HepG2 (cell line): ENCODE measurements around the gene PML. TPM values are rescaled to one million over a fixed set of nuclear protein-coding genes. Genes with fewer than 3 reads are reported as not detected.

Source experiments
- ATAC-seq: fragments of 200-7000 bp; cut with Tn5 transposase; 3 replicates; pipeline ENCODE4 v1.9.1; 2020; ENCODE audit warnings: mild to moderate bottlenecking, moderate library complexity
- BruUV-seq: library from RNA; stranded (reverse); fragments of 400-500 nt; replicated peaks from 2 replicates; lab custom pipeline; 2021; lab: Mats Ljungman, UMichigan
- CTCF ChIA-PET: fragments of 300-600 bp; formaldehyde crosslinking; extraction: SDS; loops from one replicate; lab custom pipeline; 2021; ENCODE audit warnings: low total read pairs, inconsistent platforms, low intra/inter-chr PET ratio; lab: Yijun Ruan, JAX
- POLR2A ChIA-PET: fragments of 350-600 bp; sonication (Branson Sonifier 250); formaldehyde crosslinking; loops from one replicate; lab custom pipeline; 2020; ENCODE audit warnings: antibody characterized with exemption, inconsistent platforms; lab: Yijun Ruan, JAX
- DNase-seq: peaks from one replicate; pipeline ENCODE4 v3.0.0-alpha.2; 2015; ENCODE audit warnings: low spot score
- FAIRE-seq: peaks from 3 replicates; lab custom pipeline; 2011; peaks lifted over from hg19 to GRCh38; lab: Jason Lieb, UNC
- H2AFZ ChIP-seq: one replicate; pipeline ENCODE4 v1.6.1; 2011; ENCODE audit warnings: low read length, inconsistent platforms
- H3K27ac ChIP-seq: fragments of 300-600 bp; 3 replicates; pipeline ENCODE4 v1.8.0; 2011; ENCODE audit warnings: mixed run types, mild to moderate bottlenecking, mixed read lengths, low read length, inconsistent platforms; ENCODE audit not compliant: insufficient read depth; ENCODE audit errors: extremely low read length
- H3K27me3 ChIP-seq, 2 experiments: fragments of 200-600 bp in 1 of 2; 2 replicates in 1 of 2; 3 replicates in 1 of 2; pipeline versions ENCODE4 v1.6.0 to v1.8.0; 2011; ENCODE audit warnings: low read length in 2 of 2, mild to moderate bottlenecking in 2 of 2, moderate library complexity in 2 of 2, inconsistent platforms in 1 of 2; ENCODE audit not compliant: insufficient read depth in 2 of 2, control insufficient read depth in 1 of 2
- H3K36me3 ChIP-seq, 2 experiments: fragments of 200-600 bp in 1 of 2; replicated peaks in 1 of 2; 2 replicates in 1 of 2; 3 replicates in 1 of 2; pipeline versions ENCODE4 v1.5.1 to v1.8.0; 2011; ENCODE audit warnings: low read length in 2 of 2, inconsistent platforms in 1 of 2; ENCODE audit not compliant: insufficient read depth in 2 of 2, control insufficient read depth in 1 of 2
- H3K4me1 ChIP-seq: 2 replicates; pipeline ENCODE4 v1.5.1; 2012; ENCODE audit warnings: low read length, inconsistent platforms; ENCODE audit not compliant: insufficient read depth
- H3K4me2 ChIP-seq: 2 replicates; pipeline ENCODE4 v1.6.0; 2011; ENCODE audit warnings: low read depth, low read length, inconsistent platforms
- H3K4me3 ChIP-seq, 3 experiments: fragments of 200-600 bp in 1 of 3; sonication (generic), shearing (Covaris generic) in 1 of 3; replicated peaks in 1 of 3; 2 replicates each; pipeline ENCODE4 v1.5.1; 2011 to 2016; ENCODE audit warnings: low read length in 3 of 3, inconsistent platforms in 2 of 3, low read depth in 2 of 3, mild to moderate bottlenecking in 2 of 3, control low read depth in 1 of 3, mixed read lengths in 1 of 3; ENCODE audit not compliant: insufficient read depth in 1 of 3
- H3K79me2 ChIP-seq: one replicate; pipeline ENCODE4 v1.6.1; 2011; ENCODE audit warnings: low read length, inconsistent platforms; ENCODE audit not compliant: insufficient read depth
- H3K9ac ChIP-seq: 2 replicates; pipeline ENCODE4 v1.6.0; 2011; ENCODE audit warnings: mild to moderate bottlenecking, low read depth, low read length, inconsistent platforms; ENCODE audit not compliant: insufficient read depth
- H3K9me3 ChIP-seq: 2 replicates; pipeline ENCODE4 v1.5.1; 2012; ENCODE audit warnings: mild to moderate bottlenecking, low read length
- H4K20me1 ChIP-seq: 2 replicates; pipeline ENCODE4 v1.6.0; 2011; ENCODE audit warnings: inconsistent platforms, mild to moderate bottlenecking, low read length, moderate library complexity; ENCODE audit not compliant: insufficient read depth
- ZNF10 ChIP-seq: sonication (generic); formaldehyde crosslinking; IDR thresholded peaks from 2 replicates; pipeline ENCODE4 v1.4.0; 2020; ENCODE audit warnings: mild to moderate bottlenecking, low read depth, missing genetic modification reagents, borderline replicate concordance
- WGBS: methylation state at CpG from one replicate; pipeline ENCODE4 v1.1.6; 2017; ENCODE audit warnings: low lambda C conversion rate; 5-methylcytosine and 5-hydroxymethylcytosine counted together
- in situ Hi-C: cut with HindIII; loops from 2 replicates; pipeline ENCODE4 v1.10.0; 2017; ENCODE audit warnings: low pct_unique_long_range_greater_than_20kb; ENCODE audit not compliant: extremely low pct_ligation_motif_present
- intact Hi-C: fragments of 100-400 bp; cut with micrococcal nuclease; formaldehyde crosslinking; loops from one replicate; pipeline ENCODE4 v1.10.0; 2022; ENCODE audit not compliant: unreplicated experiment
- polyA plus RNA-seq, 8 experiments: library from polyadenylated mRNA; depleted of rRNA in 3 of 8; stranded (reverse) in 7 of 8; unstranded in 1 of 8; fragments of >200 nt; fragmentation: Illumina TruSeq in 4 of 8; extraction: Trizol in 4 of 8; gene quantifications; 2 replicates each; pipeline versions ENCODE4 v1.2.1 to v1.2.3, GENCODE V29; 2011 to 2016; ENCODE audit warnings: low read depth in 4 of 8, missing spikeins in 1 of 8, mixed read lengths in 1 of 8; ENCODE audit not compliant: insufficient read depth in 1 of 8
- total RNA-seq, 5 experiments: library from RNA; depleted of rRNA; stranded (reverse); fragments of >200 nt; fragmentation: Illumina TruSeq; extraction: Trizol; gene quantifications; 2 replicates each; pipeline ENCODE4 v1.2.3, GENCODE V29; 2016; ENCODE audit warnings: low read depth in 1 of 5
- TF ChIP-seq, protein P1 (sequence below): fragments of 450-650 bp; IDR thresholded peaks from 2 replicates; pipeline ENCODE4 v1.6.1; 2016
- TF ChIP-seq, protein P2 (sequence below), 2 experiments: sonication (generic) in 1 of 2; formaldehyde crosslinking in 1 of 2; IDR thresholded peaks; 2 replicates each; pipeline versions ENCODE4 v1.4.0 to v1.6.1; 2016 to 2020; ENCODE audit warnings: borderline replicate concordance in 1 of 2, low read depth in 1 of 2, mild to moderate bottlenecking in 1 of 2, missing genetic modification reagents in 1 of 2

PML gene
- total and polyA plus RNA-seq, 2 of the 13 experiments (the other 11 are each of a cell fraction or from before 2014, with no cell fraction given) = 2.9 to 3.9 TPM

DNA sequence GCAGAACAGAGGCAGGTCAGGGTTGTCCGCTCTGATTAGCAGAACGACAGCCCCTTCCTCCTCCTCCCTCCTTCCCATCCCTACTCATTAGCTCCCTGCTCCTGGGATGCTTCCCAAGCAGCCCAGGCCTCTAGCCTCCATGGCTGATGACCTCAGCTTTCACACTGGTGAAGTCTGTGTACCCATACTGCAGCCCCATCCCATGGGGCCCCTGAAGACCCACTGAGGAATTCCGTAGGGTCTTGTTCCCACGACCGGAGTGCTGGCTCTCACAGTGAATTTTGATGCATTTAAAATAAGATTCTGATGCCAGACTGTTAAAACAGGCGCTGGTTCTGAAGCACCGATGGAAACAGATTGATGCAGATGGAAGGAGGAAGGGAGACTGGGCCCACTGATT is 51.8 kb downstream of the PML start:
- ATAC-seq = no peak
- no peaks in the 10 kb centered on the region for H3K4me1 ChIP-seq
- no peak for DNase-seq
- no peaks in the 10 kb centered on the region for H3K79me2 ChIP-seq
- 21% methylated on average over 7 of the region's 7 CpGs for WGBS
- H3K9ac ChIP-seq = no peak overlapping the region
- CTCF ChIA-PET = no interaction called here
- H3K9me3 ChIP-seq = no peaks in the 10 kb centered on the region
- intact Hi-C loops (no loop called here), in situ Hi-C loops (no loop called here)
- FAIRE-seq = no peak
- POLR2A ChIA-PET = no interaction called here
- H4K20me1 ChIP-seq = no peaks in the 10 kb centered on the region
- no peak overlapping the region for H3K4me2 ChIP-seq
- H3K4me3 ChIP-seq = no peak overlapping the region
- H3K27ac ChIP-seq = no peak overlapping the region
- BruUV-seq = no TSS peak
- H3K36me3 ChIP-seq = no peaks in the 10 kb centered on the region
- no peak overlapping the region for H2AFZ ChIP-seq
- H3K27me3 ChIP-seq = peaks cover 1 to 7% of the 10 kb centered on the region in 2 experiments; a peak in 2 of 5 replicates
- TF ChIP-seq ZNF10 (CRISPR knock-in tag) = no peak
- TF ChIP-seq, all 625 proteins: peak for 0

DNA sequence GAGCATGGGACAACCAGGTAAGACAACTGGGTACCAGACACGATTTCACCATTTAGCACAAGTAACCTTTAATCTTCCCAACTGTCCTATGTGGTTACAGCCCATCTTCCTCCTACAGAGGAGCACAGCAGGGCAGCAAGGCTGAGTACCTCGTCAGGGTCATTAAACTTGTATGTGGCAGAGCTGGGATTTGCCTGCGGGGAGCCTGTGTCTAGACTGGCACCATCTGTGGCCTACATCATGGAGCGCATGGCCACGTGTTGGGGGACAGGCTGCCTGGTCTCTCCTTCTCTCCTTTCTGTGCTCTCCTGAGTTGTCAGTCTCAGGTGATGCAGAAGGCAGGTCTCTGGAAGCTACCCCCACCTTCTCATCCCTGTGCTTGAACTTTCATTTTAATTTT is 55.6 kb downstream of the PML start:
- Histone ChIP-seq H3K4me3 (no peak overlapping the region), H3K4me1 (no peaks in the 10 kb centered on the region), H3K27me3 (peaks cover 0 to 7% of the 10 kb centered on the region in 2 experiments; a peak in 2 of 5 replicates), H4K20me1 (no peaks in the 10 kb centered on the region), H3K27ac (no peak overlapping the region), H3K79me2 (no peaks in the 10 kb centered on the region), H2AFZ (no peak overlapping the region), H3K4me2 (no peak overlapping the region), H3K9ac (no peak overlapping the region), H3K36me3 (no peaks in the 10 kb centered on the region)
- intact Hi-C loops = no loop called here
- no peak for ATAC-seq
- ChIA-PET POLR2A (no interaction called here), CTCF (no interaction called here)
- DNase-seq = no peak
- TF ChIP-seq, protein P1, sequence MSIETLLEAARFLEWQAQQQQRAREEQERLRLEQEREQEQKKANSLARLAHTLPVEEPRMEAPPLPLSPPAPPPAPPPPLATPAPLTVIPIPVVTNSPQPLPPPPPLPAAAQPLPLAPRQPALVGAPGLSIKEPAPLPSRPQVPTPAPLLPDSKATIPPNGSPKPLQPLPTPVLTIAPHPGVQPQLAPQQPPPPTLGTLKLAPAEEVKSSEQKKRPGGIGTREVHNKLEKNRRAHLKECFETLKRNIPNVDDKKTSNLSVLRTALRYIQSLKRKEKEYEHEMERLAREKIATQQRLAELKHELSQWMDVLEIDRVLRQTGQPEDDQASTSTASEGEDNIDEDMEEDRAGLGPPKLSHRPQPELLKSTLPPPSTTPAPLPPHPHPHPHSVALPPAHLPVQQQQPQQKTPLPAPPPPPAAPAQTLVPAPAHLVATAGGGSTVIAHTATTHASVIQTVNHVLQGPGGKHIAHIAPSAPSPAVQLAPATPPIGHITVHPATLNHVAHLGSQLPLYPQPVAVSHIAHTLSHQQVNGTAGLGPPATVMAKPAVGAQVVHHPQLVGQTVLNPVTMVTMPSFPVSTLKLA = peak; percentile 42; the same call in 1 of the 2 replicates
- TF ChIP-seq, protein P2, sequence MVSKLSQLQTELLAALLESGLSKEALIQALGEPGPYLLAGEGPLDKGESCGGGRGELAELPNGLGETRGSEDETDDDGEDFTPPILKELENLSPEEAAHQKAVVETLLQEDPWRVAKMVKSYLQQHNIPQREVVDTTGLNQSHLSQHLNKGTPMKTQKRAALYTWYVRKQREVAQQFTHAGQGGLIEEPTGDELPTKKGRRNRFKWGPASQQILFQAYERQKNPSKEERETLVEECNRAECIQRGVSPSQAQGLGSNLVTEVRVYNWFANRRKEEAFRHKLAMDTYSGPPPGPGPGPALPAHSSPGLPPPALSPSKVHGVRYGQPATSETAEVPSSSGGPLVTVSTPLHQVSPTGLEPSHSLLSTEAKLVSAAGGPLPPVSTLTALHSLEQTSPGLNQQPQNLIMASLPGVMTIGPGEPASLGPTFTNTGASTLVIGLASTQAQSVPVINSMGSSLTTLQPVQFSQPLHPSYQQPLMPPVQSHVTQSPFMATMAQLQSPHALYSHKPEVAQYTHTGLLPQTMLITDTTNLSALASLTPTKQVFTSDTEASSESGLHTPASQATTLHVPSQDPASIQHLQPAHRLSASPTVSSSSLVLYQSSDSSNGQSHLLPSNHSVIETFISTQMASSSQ (IDR thresholded peaks at IDR 0.05; ENCODE audit: low read depth) = no peak
- TF ChIP-seq, protein P2 (CRISPR knock-in tag; IDR thresholded peaks at IDR 0.05; ENCODE audit: borderline replicate concordance) = no peak
- TF ChIP-seq, all 625 proteins: peak for 1
- no TSS peak for BruUV-seq
- no peak for FAIRE-seq
- in situ Hi-C loops = no loop called here
- WGBS = 0% methylated on average over 1 of the region's 5 CpGs
- H3K9me3 ChIP-seq = no peaks in the 10 kb centered on the region
